HS-5 (cell line): Measurements from ENCODE around the gene LCN2.

Experiments used
- DNase-seq: peaks from one replicate; pipeline ENCODE4 v3.0.0-alpha.2; 2012; ENCODE audit warnings: low read depth

Gene LCN2

GRCh38 chr9:128115187-128116103, 33.8 kb upstream of the LCN2 start:
- no peak for DNase-seq

- DNase-seq = no peak
Measured at GRCh38 chr9:128116104-128117083, 32.9 kb upstream of the LCN2 start.

- peak; percentile 56 for DNase-seq
Measured at GRCh38 chr9:128117613-128118471, 31.4 kb upstream of the LCN2 start.

- DNase-seq = no peak
Measured at GRCh38 chr9:128118472-128118857, 30.8 kb upstream of the LCN2 start.

- no peak for DNase-seq
Measured at GRCh38 chr9:128118971-128119665, 30.1 kb upstream of the LCN2 start.

GRCh38 chr9:128120061-128120740, 29.1 kb upstream of the LCN2 start:
- DNase-seq = no peak

GRCh38 chr9:128120741-128121465, 28.4 kb upstream of the LCN2 start:
- DNase-seq = no peak

GRCh38 chr9:128121466-128121810, 27.8 kb upstream of the LCN2 start:
- DNase-seq = no peak

- no peak for DNase-seq
Measured at GRCh38 chr9:128121924-128122808, 27.1 kb upstream of the LCN2 start.

- DNase-seq = no peak
Measured at GRCh38 chr9:128122809-128123175, 26.5 kb upstream of the LCN2 start.

GRCh38 chr9:128123451-128124080, 25.7 kb upstream of the LCN2 start:
- no peak for DNase-seq

GRCh38 chr9:128124451-128124850, 24.8 kb upstream of the LCN2 start:
- no peak for DNase-seq

GRCh38 chr9:128124873-128125579, 24.2 kb upstream of the LCN2 start:
- DNase-seq = no peak

- DNase-seq = no peak
Measured at GRCh38 chr9:128125580-128126354, 23.5 kb upstream of the LCN2 start.

- peak; percentile 35 for DNase-seq
Measured at GRCh38 chr9:128127568-128127989, 21.7 kb upstream of the LCN2 start, which contains the start of gene PTGES2. Gene PTGES2 (minus strand): TSS chr9:128127729. CDS start chr9:128127717, 12 bp downstream.

GRCh38 chr9:128127990-128128835, 21.0 kb upstream of the LCN2 start:
- peak; percentile 85 for DNase-seq
